Type B pancreatic cell (in vitro differentiated cells): ENCODE data around the gene TM7SF3. TPM values are rescaled to one million over a fixed set of nuclear protein-coding genes. Genes with fewer than 3 reads are reported as not detected.

Experiments
- DNase-seq: peaks from one replicate; pipeline ENCODE4 v3.0.0; 2021; ENCODE audit warnings: mixed read lengths; ENCODE audit not compliant: unreplicated experiment; ENCODE audit errors: extremely low spot score
- H3K27ac Mint-ChIP-seq: 2 replicates; pipeline ENCODE4 v1.8.0; 2021; ENCODE audit warnings: mild to moderate bottlenecking, mixed read lengths
- H3K27me3 Mint-ChIP-seq: 2 replicates; pipeline ENCODE4 v1.8.0; 2021; ENCODE audit warnings: mixed read lengths
- H3K36me3 Mint-ChIP-seq: 2 replicates; pipeline ENCODE4 v1.8.0; 2021; ENCODE audit warnings: mixed read lengths
- H3K4me1 Mint-ChIP-seq: one replicate; pipeline ENCODE4 v1.8.0; 2021; ENCODE audit warnings: mixed read lengths; ENCODE audit not compliant: unreplicated experiment
- H3K4me3 Mint-ChIP-seq: 2 replicates; pipeline ENCODE4 v1.8.0; 2021; ENCODE audit warnings: mild to moderate bottlenecking, mixed read lengths
- H3K9me3 Mint-ChIP-seq: 2 replicates; pipeline ENCODE4 v1.8.0; 2021; ENCODE audit warnings: mixed read lengths
- CTCF ChIP-seq: fragments of 200-600 bp; sonication (generic); conservative IDR thresholded peaks from 2 replicates; pipeline ENCODE4 v1.5.0; 2021; ENCODE audit warnings: antibody characterized with exemption, mild to moderate bottlenecking
- total RNA-seq: library from RNA; stranded (reverse); gene quantifications from 2 replicates; pipeline ENCODE4 v1.2.1, GENCODE V29; 2021; ENCODE audit warnings: low replicate concordance

The TM7SF3 gene
- total RNA-seq, 1 donor from 2014 or later, result 49.6 TPM

GRCh38 chr12:27012982-27013255 is 1.3 kb downstream of the TM7SF3 start:
- peaks cover 14% of the 10 kb centered on the region for H3K36me3 Mint-ChIP-seq
- peak overlapping the region; percentile 92 for H3K27ac Mint-ChIP-seq
- no peaks in the 10 kb centered on the region for H3K4me1 Mint-ChIP-seq
- H3K4me3 Mint-ChIP-seq, result peak overlapping the region; percentile 96
- TF ChIP-seq CTCF, result no peak
- H3K9me3 Mint-ChIP-seq, result no peaks in the 10 kb centered on the region
- H3K27me3 Mint-ChIP-seq, result no peaks in the 10 kb centered on the region
- no peak for DNase-seq

- H3K4me3 Mint-ChIP-seq, result peak overlapping the region; percentile 96
- no peak for DNase-seq
- H3K9me3 Mint-ChIP-seq, result no peaks in the 10 kb centered on the region
- H3K36me3 Mint-ChIP-seq, result peaks cover 14% of the 10 kb centered on the region
- H3K27ac Mint-ChIP-seq, result peak overlapping the region; percentile 92
- no peaks in the 10 kb centered on the region for H3K4me1 Mint-ChIP-seq
- no peaks in the 10 kb centered on the region for H3K27me3 Mint-ChIP-seq
- no peak for TF ChIP-seq CTCF
Measured at GRCh38 chr12:27012239-27012981, 1.8 kb downstream of the TM7SF3 start.

GRCh38 chr12:27009881-27010301 is 4.3 kb downstream of the TM7SF3 start:
- TF ChIP-seq CTCF, result no peak
- no peaks in the 10 kb centered on the region for H3K9me3 Mint-ChIP-seq
- H3K27ac Mint-ChIP-seq, result peak overlapping the region; percentile 28
- no peaks in the 10 kb centered on the region for H3K27me3 Mint-ChIP-seq
- H3K36me3 Mint-ChIP-seq, result peaks cover 14% of the 10 kb centered on the region
- DNase-seq, result no peak
- H3K4me1 Mint-ChIP-seq, result no peaks in the 10 kb centered on the region
- H3K4me3 Mint-ChIP-seq, result peak overlapping the region; percentile 18

GRCh38 chr12:27008081-27008480 is 6.1 kb downstream of the TM7SF3 start:
- H3K4me1 Mint-ChIP-seq, result no peaks in the 10 kb centered on the region
- no peak overlapping the region for H3K27ac Mint-ChIP-seq
- DNase-seq, result no peak
- H3K36me3 Mint-ChIP-seq, result peaks cover 18% of the 10 kb centered on the region
- TF ChIP-seq CTCF, result no peak
- no peak overlapping the region for H3K4me3 Mint-ChIP-seq
- no peaks in the 10 kb centered on the region for H3K27me3 Mint-ChIP-seq
- H3K9me3 Mint-ChIP-seq, result no peaks in the 10 kb centered on the region

- no peak overlapping the region for H3K27ac Mint-ChIP-seq
- no peaks in the 10 kb centered on the region for H3K4me1 Mint-ChIP-seq
- H3K4me3 Mint-ChIP-seq, result no peak overlapping the region
- no peaks in the 10 kb centered on the region for H3K9me3 Mint-ChIP-seq
- H3K27me3 Mint-ChIP-seq, result no peaks in the 10 kb centered on the region
- peaks cover 23% of the 10 kb centered on the region for H3K36me3 Mint-ChIP-seq
- no peak for TF ChIP-seq CTCF
- no peak for DNase-seq
Measured at GRCh38 chr12:27006797-27007467, 7.3 kb downstream of the TM7SF3 start.
